Right lobe of liver (tissue), 4 donors: ENCODE data around the gene LBR.

Experiments used
- CTCF ChIP-seq, 4 donors: fragments of 200-600 bp in 3 of 4; fragments of 450-650 bp in 1 of 4; IDR thresholded peaks; one replicate each; pipeline versions ENCODE4 v1.5.1 to v1.8.0; 2016 to 2022; ENCODE audit warnings: antibody characterized with exemption in 4 of 4, mild to moderate bottlenecking in 2 of 4
- POLR2A ChIP-seq: fragments of 450-650 bp; IDR thresholded peaks from one replicate; pipeline ENCODE4 v1.6.1; 2017; ENCODE audit warnings: antibody characterized with exemption, mild to moderate bottlenecking
- donor health status: DM: no; HTN: no; CAD: no.
- donor health status: DM: no; HTN: no; CAD: no.
- donor health status: DM: no; HTN: yes; CAD: no.

DNA sequence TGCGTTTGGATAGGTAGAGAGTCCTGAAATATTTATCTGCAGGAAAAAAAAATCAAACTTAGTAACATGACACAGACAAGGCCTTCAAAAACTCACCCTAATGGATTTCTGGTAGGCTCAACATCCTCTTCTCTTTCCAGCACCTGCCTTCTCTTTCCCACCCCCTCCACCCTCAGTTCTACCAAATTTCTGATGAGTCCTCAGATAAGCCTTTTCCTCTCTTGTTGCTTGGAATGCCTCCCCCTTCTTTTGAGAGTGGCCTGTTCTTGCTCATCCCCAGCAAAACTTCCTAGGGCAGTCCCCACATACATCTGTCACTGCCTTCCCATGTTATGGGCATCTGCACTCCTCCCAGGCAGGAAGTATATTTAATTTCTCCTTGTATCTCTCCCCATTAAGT, 7.6 kb upstream of the LBR start:
- TF ChIP-seq CTCF (IDR thresholded peaks at IDR 0.05) (no peak), POLR2A (no peak)
